ENCODE data around the gene FANCD2. TPM values are rescaled to one million over a fixed set of nuclear protein-coding genes. Genes with fewer than 3 reads are reported as not detected.
A peak's percentile ranks its signal among the peaks of the same experiment; 100 is the strongest.

FANCD2 gene
- total RNA-seq, 1 experiment from 2014 or later = 74.9 TPM

DNA sequence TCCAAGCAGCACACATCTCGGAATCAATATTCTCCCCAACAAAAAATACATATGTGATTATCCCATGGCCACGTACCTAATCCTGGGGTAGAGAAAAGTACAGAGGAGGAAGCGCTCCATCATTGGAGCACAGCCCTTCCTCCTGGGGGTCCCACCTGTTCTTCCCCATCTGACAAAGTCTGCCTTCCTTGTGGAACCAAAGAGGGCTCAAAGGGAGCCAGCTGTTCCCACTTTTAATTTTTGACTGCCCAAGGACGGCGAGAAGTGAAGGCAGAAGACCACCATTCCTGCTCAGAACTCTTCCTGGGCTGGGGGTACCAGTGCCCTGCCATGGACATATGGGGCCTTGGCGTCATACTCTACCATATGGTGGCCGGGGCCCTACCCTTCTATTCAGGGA is 14.1 kb upstream of the FANCD2 start:
- Histone ChIP-seq H3K56ac (ENCODE audit: insufficient read length, low read depth, low read length) (no peak overlapping the region), H2AK5ac (ENCODE audit: insufficient read length, low read length) (no peak overlapping the region), H4K91ac (ENCODE audit: insufficient read length, low read depth, low read length) (no peak overlapping the region), H2BK15ac (ENCODE audit: low read depth, low read length) (no peak overlapping the region), H3K23me2 (ENCODE audit: insufficient read length, low read depth, low read length, poor library complexity, severe bottlenecking) (peaks cover 11% of the 10 kb centered on the region), H4K8ac (replicated peaks; ENCODE audit: insufficient read length, low read depth, low read length) (no peak overlapping the region), H2BK12ac (ENCODE audit: insufficient read length, low read depth, low read length) (no peak overlapping the region), H3K4ac (ENCODE audit: low read depth, low read length) (no peak overlapping the region), H3K79me2 (ENCODE audit: insufficient read depth, low read length) (no peaks in the 10 kb centered on the region), H3K18ac (ENCODE audit: insufficient read length, low read depth, low read length) (no peak overlapping the region), H2BK20ac (ENCODE audit: low read depth, low read length, poor library complexity, severe bottlenecking) (no peak overlapping the region), H2BK5ac (ENCODE audit: insufficient read length, low read length) (no peak overlapping the region), H2AFZ (ENCODE audit: low read length) (no peak overlapping the region), H3K23ac (ENCODE audit: insufficient read length, low read depth, low read length) (no peak overlapping the region), H3K14ac (ENCODE audit: insufficient read depth, low read length) (no peak overlapping the region), H2BK120ac (ENCODE audit: low read depth, low read length, poor library complexity, severe bottlenecking) (no peak overlapping the region), H3T11ph (ENCODE audit: low read length) (no peak overlapping the region), H3K4me1 (ENCODE audit: insufficient read depth, low read length) (no peaks in the 10 kb centered on the region), H3K27me3 (ENCODE audit: insufficient read depth, low read length) (no peaks in the 10 kb centered on the region), H3K27ac (ENCODE audit: insufficient read length, low read depth, low read length) (no peak overlapping the region), H3K4me2 (ENCODE audit: insufficient read depth, insufficient read length, low read length) (no peak overlapping the region), H4K5ac (ENCODE audit: insufficient read length, low read depth, low read length) (no peak overlapping the region), H3K9ac (ENCODE audit: extremely low read depth, insufficient read length, low read length) (no peak overlapping the region), H3K79me1 (ENCODE audit: insufficient read depth, low read depth, low read length, poor library complexity, severe bottlenecking) (no peaks in the 10 kb centered on the region), H3K9me3 (ENCODE audit: control insufficient read depth, low read depth, low read length) (no peaks in the 10 kb centered on the region), H4K20me1 (ENCODE audit: control insufficient read depth, insufficient read depth, insufficient read length) (no peaks in the 10 kb centered on the region)
- H3K9me3 Mint-ChIP-seq = no peaks in the 10 kb centered on the region
- no peak overlapping the region for H3K27ac Mint-ChIP-seq
- peaks cover 17 to 24% of the 10 kb centered on the region in 2 experiments for H3K4me1 Mint-ChIP-seq
- peaks cover 23% of the 10 kb centered on the region for H3K27me3 Mint-ChIP-seq (ENCODE audit: low read depth)
- DNase-seq = no peak
- no peaks in the 10 kb centered on the region for H3K36me3 Mint-ChIP-seq (ENCODE audit: insufficient read depth in 1 of 3, low read depth in 3 of 3)
- WGBS (ENCODE audit: extremely low coverage, insufficient read length, low lambda C conversion rate) = no CpG with 5 or more reads among the region's 7 CpGs
- TF ChIP-seq CTCF (conservative IDR thresholded peaks at IDR 0.05) = no peak
- H3K4me3 Mint-ChIP-seq = peak overlapping the region in 1 of 2 experiments; percentile 20; a peak in 2 of 5 replicates

Measured in H9 (cell line).